ENCODE results near the gene SORCS3. TPM values are rescaled to one million over a fixed set of nuclear protein-coding genes. Genes with fewer than 3 reads are reported as not detected.

SORCS3 gene
- total RNA-seq, 2 donors from 2014 or later = 4.3 TPM; not detected in 1

GRCh38 chr10:104663563-104663962, 22.5 kb downstream of the SORCS3 start:
- no peaks in the 10 kb centered on the region for H3K4me1 ChIP-seq (replicated peaks)
- no peak for DNase-seq (ENCODE audit: low spot score)
- WGBS = 75% methylated on average over 3 of the region's 3 CpGs
- no peak for TF ChIP-seq CTCF (IDR thresholded peaks at IDR 0.05)
- H3K27me3 ChIP-seq (replicated peaks; ENCODE audit: insufficient read depth) = no peaks in the 10 kb centered on the region
- no peaks in the 10 kb centered on the region for H3K9me3 ChIP-seq
- no peaks in the 10 kb centered on the region for H3K36me3 ChIP-seq
- no peak overlapping the region for H3K4me3 ChIP-seq
- no peak overlapping the region for H3K27ac ChIP-seq
- intact Hi-C loops (cut with DNase I) = no loop called here

GRCh38 chr10:104664205-104664604, 23.1 kb downstream of the SORCS3 start:
- TF ChIP-seq POLR2AphosphoS5 (IDR thresholded peaks at IDR 0.05) = no peak
- no peak for TF ChIP-seq CTCF (IDR thresholded peaks at IDR 0.05)
- TF ChIP-seq POLR2A (IDR thresholded peaks at IDR 0.05) = no peak
- no peak overlapping the region for H3K4me3 ChIP-seq
- intact Hi-C loops (cut with DNase I) = no loop called here
- H3K9me3 ChIP-seq = no peaks in the 10 kb centered on the region
- H3K27ac ChIP-seq = no peak overlapping the region
- WGBS = 58% methylated on average over 5 of the region's 5 CpGs
- no peaks in the 10 kb centered on the region for H3K36me3 ChIP-seq
- DNase-seq (ENCODE audit: low spot score) = no peak
- H3K27me3 ChIP-seq (replicated peaks; ENCODE audit: insufficient read depth) = no peaks in the 10 kb centered on the region
- no peaks in the 10 kb centered on the region for H3K4me1 ChIP-seq (replicated peaks)

GRCh38 chr10:104665174-104665573, 24.1 kb downstream of the SORCS3 start:
- Histone ChIP-seq H3K4me1 (replicated peaks) (no peaks in the 10 kb centered on the region), H3K4me3 (no peak overlapping the region), H3K27ac (no peak overlapping the region), H3K27me3 (replicated peaks; ENCODE audit: insufficient read depth) (no peaks in the 10 kb centered on the region), H3K9me3 (no peaks in the 10 kb centered on the region), H3K36me3 (no peaks in the 10 kb centered on the region)
- intact Hi-C loops (cut with DNase I) = no loop called here
- TF ChIP-seq CTCF (IDR thresholded peaks at IDR 0.05) (no peak), POLR2A (IDR thresholded peaks at IDR 0.05) (no peak), POLR2AphosphoS5 (IDR thresholded peaks at IDR 0.05) (no peak)
- WGBS = 88% methylated on average over 4 of the region's 4 CpGs
- DNase-seq (ENCODE audit: low spot score) = no peak

- H3K36me3 ChIP-seq = no peaks in the 10 kb centered on the region
- H3K27me3 ChIP-seq (replicated peaks; ENCODE audit: insufficient read depth) = no peaks in the 10 kb centered on the region
- no peak for DNase-seq (ENCODE audit: low spot score)
- no peak overlapping the region for H3K4me3 ChIP-seq
- no peak overlapping the region for H3K27ac ChIP-seq
- WGBS = 73% methylated on average over 5 of the region's 5 CpGs
- no peaks in the 10 kb centered on the region for H3K9me3 ChIP-seq
- intact Hi-C loops (cut with DNase I) = no loop called here
- no peaks in the 10 kb centered on the region for H3K4me1 ChIP-seq (replicated peaks)
- TF ChIP-seq CTCF (IDR thresholded peaks at IDR 0.05) = no peak
- no peak for TF ChIP-seq POLR2A (IDR thresholded peaks at IDR 0.05)
- TF ChIP-seq POLR2AphosphoS5 (IDR thresholded peaks at IDR 0.05) = no peak
Measured at GRCh38 chr10:104666106-104666505, 25.0 kb downstream of the SORCS3 start.

GRCh38 chr10:104676874-104677273, 35.8 kb downstream of the SORCS3 start:
- Histone ChIP-seq H3K4me3 (no peak overlapping the region), H3K4me1 (replicated peaks) (no peaks in the 10 kb centered on the region), H3K36me3 (no peaks in the 10 kb centered on the region), H3K27me3 (replicated peaks; ENCODE audit: insufficient read depth) (no peaks in the 10 kb centered on the region), H3K27ac (no peak overlapping the region), H3K9me3 (no peaks in the 10 kb centered on the region)
- no peak for DNase-seq (ENCODE audit: low spot score)
- TF ChIP-seq CTCF (IDR thresholded peaks at IDR 0.05) (no peak), POLR2A (IDR thresholded peaks at IDR 0.05) (no peak), POLR2AphosphoS5 (IDR thresholded peaks at IDR 0.05) (no peak)
- 86% methylated on average over 1 of the region's 1 CpG for WGBS
- intact Hi-C loops (cut with DNase I) = no loop called here
